GM12878 (cell line): ENCODE measurements around the gene TMC8. TPM values are rescaled to one million over a fixed set of nuclear protein-coding genes. Genes with fewer than 3 reads are reported as not detected.

ENCODE experiments used
- ATAC-seq: fragments of 200-7000 bp; cut with Tn5 transposase; 3 replicates; pipeline ENCODE4 v1.9.1; 2020; ENCODE audit warnings: mild to moderate bottlenecking, moderate library complexity
- BruUV-seq: library from RNA; stranded (reverse); fragments of 400-500 nt; replicated peaks from 2 replicates; lab custom pipeline; 2021; lab: Mats Ljungman, UMichigan
- CTCF ChIA-PET: fragments of 300-600 bp; sonication (Branson Sonifier 250); formaldehyde crosslinking; extraction: SDS; loops from one replicate; lab custom pipeline; 2021; ENCODE audit warnings: inconsistent platforms; lab: Yijun Ruan, JAX
- POLR2A ChIA-PET: fragments of 350-600 bp; formaldehyde crosslinking; extraction: SDS; loops from one replicate; lab custom pipeline; 2021; ENCODE audit warnings: inconsistent platforms; lab: Charles Lee
- RAD21 ChIA-PET: fragments of 300-600 bp; sonication (Branson Sonifier 250); formaldehyde crosslinking; loops from one replicate; lab custom pipeline; 2023; ENCODE audit warnings: antibody characterized with exemption; ENCODE audit not compliant: unreplicated experiment; lab: Charles Lee
- SMC1A ChIA-PET: fragments of 300-600 bp; sonication (Branson Sonifier 250); formaldehyde crosslinking; loops from one replicate; lab custom pipeline; 2023; ENCODE audit not compliant: unreplicated experiment, uncharacterized antibody; lab: Charles Lee
- DNase-seq: peaks from one replicate; pipeline ENCODE4 v3.0.0-alpha.2; 2011; ENCODE audit warnings: low read depth, low spot score
- FAIRE-seq: peaks from 3 replicates; lab custom pipeline; 2011; peaks lifted over from hg19 to GRCh38; lab: Jason Lieb, UNC
- H2AFZ ChIP-seq: 2 replicates; pipeline ENCODE4 v1.6.0; 2011; ENCODE audit warnings: low read depth, low read length, control low read depth; ENCODE audit not compliant: control insufficient read depth
- H3K27ac ChIP-seq: 2 replicates; pipeline ENCODE4 v1.5.1; 2011; ENCODE audit warnings: control low read depth; ENCODE audit not compliant: control insufficient read depth, insufficient read depth
- H3K27me3 ChIP-seq, 2 experiments: replicated peaks in 1 of 2; 2 replicates each; pipeline versions ENCODE4 v1.6.0 to v1.6.1; 2011; ENCODE audit warnings: low read length in 1 of 2; ENCODE audit not compliant: control insufficient read depth in 2 of 2, insufficient read depth in 2 of 2
- H3K36me3 ChIP-seq, 2 experiments: 2 replicates each; pipeline ENCODE4 v1.5.1; 2011; ENCODE audit warnings: low read length in 1 of 2; ENCODE audit not compliant: control insufficient read depth in 2 of 2, insufficient read depth in 2 of 2
- H3K4me1 ChIP-seq: 2 replicates; pipeline ENCODE4 v1.6.1; 2011; ENCODE audit warnings: mild to moderate bottlenecking, low read length, moderate library complexity, mixed read lengths; ENCODE audit not compliant: control insufficient read depth, insufficient read depth
- H3K4me2 ChIP-seq: 2 replicates; pipeline ENCODE4 v1.6.0; 2011; ENCODE audit warnings: control low read depth; ENCODE audit not compliant: control insufficient read depth, insufficient read depth
- H3K4me3 ChIP-seq: fragments of 200-600 bp; sonication (generic); 2 replicates; pipeline ENCODE4 v1.5.1; 2016
- H3K79me2 ChIP-seq: 2 replicates; pipeline ENCODE4 v1.6.0; 2011; ENCODE audit warnings: low read length; ENCODE audit not compliant: control insufficient read depth, insufficient read depth
- H3K9ac ChIP-seq: 2 replicates; pipeline ENCODE4 v1.8.0; 2011; ENCODE audit warnings: low read length, control low read depth, mixed read lengths; ENCODE audit not compliant: control insufficient read depth, insufficient read depth
- H3K9me3 ChIP-seq: replicated peaks from 3 replicates; pipeline ENCODE4 v1.5.1; 2011; ENCODE audit warnings: mild to moderate bottlenecking, low read length; ENCODE audit not compliant: control insufficient read depth, insufficient read depth
- H4K20me1 ChIP-seq: 2 replicates; pipeline ENCODE4 v1.6.0; 2011; ENCODE audit not compliant: control insufficient read depth, insufficient read depth
- CBFB ChIP-seq: IDR thresholded peaks from 2 replicates; pipeline ENCODE4 v1.6.1; 2016; ENCODE audit warnings: antibody characterized with exemption, low read depth
- CHD1 ChIP-seq: IDR thresholded peaks from 2 replicates; pipeline ENCODE4 v1.6.1; 2012; ENCODE audit warnings: low read depth, low read length, improper control_type of control experiment
- HCFC1 ChIP-seq: fragments of 150-350 bp; IDR thresholded peaks from 2 replicates; pipeline ENCODE4 v1.6.1; 2014; ENCODE audit warnings: low read length
- POLR2AphosphoS5 ChIP-seq: IDR thresholded peaks from 2 replicates; pipeline ENCODE4 v1.6.1; 2011; ENCODE audit warnings: mild to moderate bottlenecking, low read length, inconsistent platforms
- RAD21 ChIP-seq: IDR thresholded peaks from 2 replicates; pipeline ENCODE4 v1.6.1; 2011; ENCODE audit warnings: mild to moderate bottlenecking, low read depth, low read length, moderate library complexity; ENCODE audit not compliant: insufficient read depth
- SRF ChIP-seq, 2 experiments: IDR thresholded peaks; 2 replicates each; pipeline ENCODE4 v1.6.1; 2011; ENCODE audit warnings: low read depth in 2 of 2, low read length in 2 of 2, mild to moderate bottlenecking in 1 of 2, moderate library complexity in 1 of 2
- WGBS: methylation state at CpG from one replicate; pipeline ENCODE4 v1.1.6; 2016; ENCODE audit warnings: low lambda C conversion rate; ENCODE audit not compliant: insufficient replicate concordance, insufficient coverage; ENCODE audit errors: missing lambda C conversion rate; 5-methylcytosine and 5-hydroxymethylcytosine counted together
- in situ Hi-C: fragments of 300-500 bp; cut with MboI; formaldehyde crosslinking; loops from 9 replicates; pipeline ENCODE4 v1.14.3; 2018; ENCODE audit warnings: mixed read lengths
- intact Hi-C: fragments of 100-400 bp; cut with micrococcal nuclease; formaldehyde crosslinking; loops from one replicate; pipeline ENCODE4 v1.14.2; 2022; ENCODE audit not compliant: unreplicated experiment
- polyA plus RNA-seq, 11 experiments: library from polyadenylated mRNA; depleted of rRNA in 4 of 11; unstranded in 6 of 11; stranded (reverse) in 5 of 11; fragments of >200 nt; fragmentation: Nextera tagmentation in 4 of 11; fragmentation: Illumina TruSeq in 1 of 11; extraction: Ambion mirVana in 4 of 11; extraction: Trizol in 1 of 11; gene quantifications; 1 replicate in 1 of 11; 2 replicates in 10 of 11; pipeline versions ENCODE4 v1.2.1 to v1.2.3, GENCODE V29; 2011 to 2016; ENCODE audit warnings: inconsistent platforms in 2 of 11, missing spikeins in 2 of 11, low read depth in 1 of 11
- total RNA-seq, 4 experiments: library from RNA; depleted of rRNA in 3 of 4; stranded (reverse); fragments of >200 nt in 3 of 4; fragmentation: Illumina TruSeq in 1 of 4; extraction: Trizol in 1 of 4; gene quantifications; 2 replicates each; pipeline versions ENCODE4 v1.2.1 to v1.2.3, GENCODE V29; 2013 to 2021
- TF ChIP-seq, protein P1 (sequence below): IDR thresholded peaks from 2 replicates; pipeline ENCODE4 v1.6.1; 2012; ENCODE audit warnings: low read depth, low read length, improper control_type of control experiment

Gene TMC8
- total and polyA plus RNA-seq, 10 of the 15 experiments (the other 5 are each of a cell fraction or from before 2014, with no cell fraction given) = 2.7 to 128 (median 40.0) TPM

DNA sequence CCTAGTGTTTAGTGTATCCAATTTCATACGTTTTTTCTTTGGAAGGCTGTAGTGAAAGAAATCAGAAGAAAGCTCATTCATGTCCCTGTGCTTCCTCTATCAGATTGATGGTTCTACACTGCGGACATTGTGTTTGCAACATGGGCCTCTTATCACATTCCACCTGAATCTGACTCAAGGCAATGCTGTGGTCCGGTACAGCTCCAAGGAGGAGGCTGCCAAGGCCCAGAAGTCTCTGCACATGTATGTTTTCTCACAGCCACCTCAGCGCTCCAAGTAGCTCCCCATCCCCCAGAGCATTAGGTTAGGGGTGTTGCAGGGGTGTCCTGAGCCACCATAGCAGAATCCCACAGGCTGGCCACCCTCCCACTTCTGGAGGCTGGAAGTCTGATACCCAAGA is 27.3 kb upstream of the TMC8 start (continued):
- TF ChIP-seq, protein P1, sequence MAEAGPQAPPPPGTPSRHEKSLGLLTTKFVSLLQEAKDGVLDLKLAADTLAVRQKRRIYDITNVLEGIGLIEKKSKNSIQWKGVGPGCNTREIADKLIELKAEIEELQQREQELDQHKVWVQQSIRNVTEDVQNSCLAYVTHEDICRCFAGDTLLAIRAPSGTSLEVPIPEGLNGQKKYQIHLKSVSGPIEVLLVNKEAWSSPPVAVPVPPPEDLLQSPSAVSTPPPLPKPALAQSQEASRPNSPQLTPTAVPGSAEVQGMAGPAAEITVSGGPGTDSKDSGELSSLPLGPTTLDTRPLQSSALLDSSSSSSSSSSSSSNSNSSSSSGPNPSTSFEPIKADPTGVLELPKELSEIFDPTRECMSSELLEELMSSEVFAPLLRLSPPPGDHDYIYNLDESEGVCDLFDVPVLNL = no peak
- no peak for TF ChIP-seq CBFB

GRCh38 chr17:78104540-78104941 is 26.0 kb upstream of the TMC8 start:
- FAIRE-seq = no peak
- BruUV-seq = no TSS peak

More at GRCh38 chr17:78104540-78104941, 26.0 kb upstream of the TMC8 start:
- Histone ChIP-seq H3K4me1 (no peaks in the 10 kb centered on the region), H3K79me2 (no peaks in the 10 kb centered on the region), H3K4me3 (no peak overlapping the region), H4K20me1 (no peaks in the 10 kb centered on the region), H2AFZ (no peak overlapping the region), H3K36me3 (peaks cover 5 to 8% of the 10 kb centered on the region in 2 experiments), H3K4me2 (no peak overlapping the region), H3K27ac (no peak overlapping the region), H3K9ac (no peak overlapping the region), H3K9me3 (no peaks in the 10 kb centered on the region; the same call in 2 of the 3 replicates), H3K27me3 (no peaks in the 10 kb centered on the region)
- RAD21 ChIA-PET = no interaction called here
- in situ Hi-C loops (no loop called here), intact Hi-C loops (no loop called here)
- SMC1A ChIA-PET = no interaction called here
- no peak for ATAC-seq
- POLR2A ChIA-PET = no interaction called here
- TF ChIP-seq HCFC1 (no peak), SRF (IDR thresholded peaks at IDR 0.05; ENCODE audit: low read depth in 2 of 2, low read length in 2 of 2) (no peak), POLR2AphosphoS5 (no peak), RAD21 (no peak), CHD1 (no peak)
- TF ChIP-seq, protein P1 = no peak
- 97% methylated on average over 28 of the region's 28 CpGs for WGBS
- no peak for DNase-seq
- CTCF ChIA-PET = interaction anchor here (1.4 to 3.5 kb wide), 2 partner anchors 20 to 84 kb away, joined by 4 to 15 read pairs; no protein-coding TSS in a partner anchor
